Gastrocnemius medialis (tissue), 4 donors: ENCODE measurements around the gene SCARF2.

Experiments used
- CTCF ChIP-seq, 5 experiments: fragments of 450-650 bp in 3 of 5; fragments of 200-600 bp in 2 of 5; sonication (generic) in 2 of 5; IDR thresholded peaks in 4 of 5; conservative IDR thresholded peaks in 1 of 5; 1 replicate in 4 of 5; 2 replicates in 1 of 5; pipeline ENCODE4 v1.5.1; 2016 to 2019; ENCODE audit warnings: antibody characterized with exemption in 5 of 5, mild to moderate bottlenecking in 3 of 5, moderate library complexity in 3 of 5
- POLR2A ChIP-seq, 2 donors: fragments of 450-650 bp; IDR thresholded peaks; one replicate each; pipeline ENCODE4 v1.6.1; 2017; ENCODE audit warnings: antibody characterized with exemption in 2 of 2, mild to moderate bottlenecking in 2 of 2, moderate library complexity in 2 of 2

GRCh38 chr22:20438678-20439492 lies 1.3 kb upstream of the SCARF2 start:
- TF ChIP-seq CTCF (IDR thresholded peaks at IDR 0.05 in 4 of 5, conservative IDR thresholded peaks at IDR 0.05 in 1 of 5): no peak
- TF ChIP-seq POLR2A (IDR thresholded peaks at IDR 0.05): no peak
